Measurements from ENCODE around the gene YY1. TPM values are rescaled to one million over a fixed set of nuclear protein-coding genes. Genes with fewer than 3 reads are reported as not detected.
A peak's percentile ranks its signal among the peaks of the same experiment; 100 is the strongest.

YY1 gene
- 10 to 100 TPM; 82.4 to 85.0 TPM for total RNA-seq

GRCh38 chr14:100238419-100239210 lies at the start of gene YY1:
Gene YY1 (plus strand): TSS chr14:100239144. CDS start chr14:100239245, 101 bp downstream.
- Mint-ChIP-seq H3K4me1 (ENCODE audit: low read depth) (peaks cover 60% of the 10 kb centered on the region), H3K27me3 (ENCODE audit: low read depth) (no peaks in the 10 kb centered on the region), H3K9me3 (no peaks in the 10 kb centered on the region), H3K27ac (peak within 1 kb of the TSS; percentile 99), H3K4me3 (peak within 1 kb of the TSS; percentile 98), H3K36me3 (ENCODE audit: low read depth) (peaks cover 36% of the 10 kb centered on the region)
- CTCF ChIA-PET = interaction anchor here (3.0 kb wide), 1 partner anchor 15 kb away, joined by 37 read pairs; no protein-coding TSS in a partner anchor
- intact Hi-C loops (cut with micrococcal nuclease) = loop anchor here (1.0 to 5.0 kb wide), 6 partner anchors 17 to 757 kb away; partner anchors contain the start of gene CCNK
- DNase-seq = peak; percentile 99

- H3K4me3 Mint-ChIP-seq = no peak overlapping the region
- no peaks in the 10 kb centered on the region for H3K36me3 Mint-ChIP-seq (ENCODE audit: low read depth)
- no peaks in the 10 kb centered on the region for H3K9me3 Mint-ChIP-seq
- CTCF ChIA-PET = interaction anchor here (0.8 kb wide), 1 partner anchor 46 kb away, joined by 3 read pairs; no protein-coding TSS in a partner anchor
- peaks cover 10% of the 10 kb centered on the region for H3K4me1 Mint-ChIP-seq (ENCODE audit: low read depth)
- no peak overlapping the region for H3K27ac Mint-ChIP-seq
- no peak for DNase-seq
- H3K27me3 Mint-ChIP-seq (ENCODE audit: low read depth) = no peaks in the 10 kb centered on the region
- intact Hi-C loops (cut with micrococcal nuclease) = loop anchor here (5.0 kb wide), 2 partner anchors 193 to 398 kb away; partner anchors contain the start of gene EML1
Measured at GRCh38 chr14:100190126-100190525, 48.8 kb upstream of the YY1 start.

- no peak for DNase-seq
- intact Hi-C loops (cut with micrococcal nuclease) = loop anchor here (2.0 to 5.0 kb wide), 4 partner anchors 33 to 399 kb away; partner anchors contain the start of genes DEGS2 and EML1
- Mint-ChIP-seq H3K36me3 (ENCODE audit: low read depth) (no peaks in the 10 kb centered on the region), H3K4me1 (ENCODE audit: low read depth) (peaks cover 10% of the 10 kb centered on the region), H3K27ac (no peak overlapping the region), H3K9me3 (no peaks in the 10 kb centered on the region), H3K4me3 (peak overlapping the region; percentile 71), H3K27me3 (ENCODE audit: low read depth) (no peaks in the 10 kb centered on the region)
- CTCF ChIA-PET = interaction anchor here (0.7 to 4.1 kb wide), 20 partner anchors 7 to 396 kb away, joined by 3 to 39 read pairs (median 4); no protein-coding TSS in a partner anchor
Measured at GRCh38 chr14:100191584-100192249, 47.2 kb upstream of the YY1 start.

GRCh38 chr14:100192250-100192671 lies 46.7 kb upstream of the YY1 start:
- H3K27me3 Mint-ChIP-seq (ENCODE audit: low read depth) = no peaks in the 10 kb centered on the region

GRCh38 chr14:100192672-100193416 lies 46.1 kb upstream of the YY1 start:
- peak; percentile 100 for DNase-seq
- no peaks in the 10 kb centered on the region for H3K9me3 Mint-ChIP-seq
- CTCF ChIA-PET = interaction anchor here (0.6 to 4.1 kb wide), 43 partner anchors 9 to 397 kb away, joined by 3 to 39 read pairs (median 4); no protein-coding TSS in a partner anchor
- no peaks in the 10 kb centered on the region for H3K27me3 Mint-ChIP-seq (ENCODE audit: low read depth)
- intact Hi-C loops (cut with micrococcal nuclease) = loop anchor here (1.0 to 5.0 kb wide), 14 partner anchors 21 to 510 kb away; partner anchors contain the start of genes DEGS2, EML1 and WDR25
- H3K36me3 Mint-ChIP-seq (ENCODE audit: low read depth) = no peaks in the 10 kb centered on the region
- peak overlapping the region; percentile 75 for H3K4me3 Mint-ChIP-seq
- peak overlapping the region; percentile 94 for H3K27ac Mint-ChIP-seq
- peaks cover 10% of the 10 kb centered on the region for H3K4me1 Mint-ChIP-seq (ENCODE audit: low read depth)

More at GRCh38 chr14:100192250-100192671, 46.7 kb upstream of the YY1 start:
- peaks cover 10% of the 10 kb centered on the region for H3K4me1 Mint-ChIP-seq (ENCODE audit: low read depth)
- intact Hi-C loops (cut with micrococcal nuclease) = loop anchor here (2.0 to 5.0 kb wide), 4 partner anchors 33 to 400 kb away; partner anchors contain the start of genes DEGS2 and EML1
- no peaks in the 10 kb centered on the region for H3K9me3 Mint-ChIP-seq
- no peak for DNase-seq
- peak overlapping the region; percentile 71 for H3K4me3 Mint-ChIP-seq
- CTCF ChIA-PET = interaction anchor here (0.7 to 4.1 kb wide), 32 partner anchors 8 to 397 kb away, joined by 3 to 39 read pairs (median 4); no protein-coding TSS in a partner anchor
- H3K27ac Mint-ChIP-seq = peak overlapping the region; percentile 78
- H3K36me3 Mint-ChIP-seq (ENCODE audit: low read depth) = no peaks in the 10 kb centered on the region

- Mint-ChIP-seq H3K27ac (peak overlapping the region; percentile 94), H3K4me1 (ENCODE audit: low read depth) (peaks cover 10% of the 10 kb centered on the region), H3K9me3 (no peaks in the 10 kb centered on the region), H3K27me3 (ENCODE audit: low read depth) (no peaks in the 10 kb centered on the region), H3K4me3 (peak overlapping the region; percentile 75), H3K36me3 (ENCODE audit: low read depth) (no peaks in the 10 kb centered on the region)
- intact Hi-C loops (cut with micrococcal nuclease) = loop anchor here (1.0 to 5.0 kb wide), 14 partner anchors 21 to 510 kb away; partner anchors contain the start of genes DEGS2, EML1 and WDR25
- CTCF ChIA-PET = interaction anchor here (0.6 to 4.1 kb wide), 46 partner anchors 9 to 398 kb away, joined by 3 to 39 read pairs (median 5); no protein-coding TSS in a partner anchor
- peak; percentile 31 for DNase-seq
Measured at GRCh38 chr14:100193417-100194357, 45.3 kb upstream of the YY1 start.

GRCh38 chr14:100199240-100199860 lies 39.6 kb upstream of the YY1 start:
- intact Hi-C loops (cut with micrococcal nuclease) = no loop called here
- H3K36me3 Mint-ChIP-seq (ENCODE audit: low read depth) = no peaks in the 10 kb centered on the region
- no peaks in the 10 kb centered on the region for H3K27me3 Mint-ChIP-seq (ENCODE audit: low read depth)
- H3K4me3 Mint-ChIP-seq = no peak overlapping the region
- CTCF ChIA-PET = no interaction called here
- DNase-seq = no peak
- peaks cover under 1% of the 10 kb centered on the region for H3K4me1 Mint-ChIP-seq (ENCODE audit: low read depth)
- no peaks in the 10 kb centered on the region for H3K9me3 Mint-ChIP-seq
- H3K27ac Mint-ChIP-seq = no peak overlapping the region

GRCh38 chr14:100200311-100200710 lies 38.6 kb upstream of the YY1 start:
- Mint-ChIP-seq H3K9me3 (no peaks in the 10 kb centered on the region), H3K27ac (no peak overlapping the region), H3K4me1 (ENCODE audit: low read depth) (no peaks in the 10 kb centered on the region), H3K36me3 (ENCODE audit: low read depth) (no peaks in the 10 kb centered on the region), H3K27me3 (ENCODE audit: low read depth) (no peaks in the 10 kb centered on the region), H3K4me3 (no peak overlapping the region)
- DNase-seq = no peak
- intact Hi-C loops (cut with micrococcal nuclease) = no loop called here
- CTCF ChIA-PET = no interaction called here

GRCh38 chr14:100201701-100202100 lies 37.2 kb upstream of the YY1 start:
- CTCF ChIA-PET = no interaction called here
- intact Hi-C loops (cut with micrococcal nuclease) = no loop called here
- no peak for DNase-seq
- Mint-ChIP-seq H3K4me3 (no peak overlapping the region), H3K9me3 (no peaks in the 10 kb centered on the region), H3K27me3 (ENCODE audit: low read depth) (no peaks in the 10 kb centered on the region), H3K4me1 (ENCODE audit: low read depth) (no peaks in the 10 kb centered on the region), H3K27ac (no peak overlapping the region), H3K36me3 (ENCODE audit: low read depth) (no peaks in the 10 kb centered on the region)

GRCh38 chr14:100202712-100203111 lies 36.2 kb upstream of the YY1 start:
- H3K4me3 Mint-ChIP-seq = no peak overlapping the region
- H3K36me3 Mint-ChIP-seq (ENCODE audit: low read depth) = no peaks in the 10 kb centered on the region
- H3K27ac Mint-ChIP-seq = no peak overlapping the region
- DNase-seq = no peak
- H3K4me1 Mint-ChIP-seq (ENCODE audit: low read depth) = no peaks in the 10 kb centered on the region
- CTCF ChIA-PET = interaction anchor here (1.7 kb wide), 1 partner anchor 10 kb away, joined by 8 read pairs; no protein-coding TSS in a partner anchor
- no peaks in the 10 kb centered on the region for H3K9me3 Mint-ChIP-seq
- intact Hi-C loops (cut with micrococcal nuclease) = no loop called here
- H3K27me3 Mint-ChIP-seq (ENCODE audit: low read depth) = no peaks in the 10 kb centered on the region

Measured in activated naive CD4-positive, alpha-beta T cell treated with anti-CD3 and anti-CD28 coated beads for 36 hours (primary cell).